WI38 (cell line): Measurements from ENCODE around the gene DRGX.

Source experiments
- H3K4me3 ChIP-seq: 2 replicates; pipeline ENCODE4 v1.5.1; 2011; ENCODE audit warnings: low read depth, mild to moderate bottlenecking, control low read depth, low read length
- CTCF ChIP-seq: IDR thresholded peaks from 2 replicates; pipeline ENCODE4 v1.5.1; 2012; ENCODE audit warnings: low read depth, mild to moderate bottlenecking, control low read depth, low read length

Gene DRGX

GRCh38 chr10:49407552-49408137 is 11.8 kb upstream of the DRGX start:
- no peak overlapping the region for H3K4me3 ChIP-seq
- TF ChIP-seq CTCF: peak; percentile 93

DNA sequence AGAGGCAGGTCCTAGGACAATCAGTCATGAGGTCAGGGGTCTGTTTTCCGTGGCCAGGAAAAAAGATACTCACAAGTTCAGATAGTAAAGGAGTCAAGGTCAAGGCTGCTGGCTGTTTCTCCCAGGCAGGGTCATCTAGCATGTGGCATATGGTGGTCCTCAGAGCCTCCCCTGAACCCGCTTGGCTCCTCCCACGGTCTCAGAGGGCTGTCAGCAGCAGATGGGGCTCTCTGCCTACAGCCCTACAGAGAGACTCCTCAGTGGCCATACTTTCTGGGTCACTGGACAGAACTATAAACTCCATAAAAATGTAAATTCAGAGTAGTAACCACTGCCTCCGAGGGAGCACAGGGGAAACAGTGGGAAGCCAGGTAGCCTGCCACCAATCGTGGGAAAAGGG is 11.3 kb upstream of the DRGX start:
- no peak for TF ChIP-seq CTCF
- H3K4me3 ChIP-seq: no peak overlapping the region

DNA sequence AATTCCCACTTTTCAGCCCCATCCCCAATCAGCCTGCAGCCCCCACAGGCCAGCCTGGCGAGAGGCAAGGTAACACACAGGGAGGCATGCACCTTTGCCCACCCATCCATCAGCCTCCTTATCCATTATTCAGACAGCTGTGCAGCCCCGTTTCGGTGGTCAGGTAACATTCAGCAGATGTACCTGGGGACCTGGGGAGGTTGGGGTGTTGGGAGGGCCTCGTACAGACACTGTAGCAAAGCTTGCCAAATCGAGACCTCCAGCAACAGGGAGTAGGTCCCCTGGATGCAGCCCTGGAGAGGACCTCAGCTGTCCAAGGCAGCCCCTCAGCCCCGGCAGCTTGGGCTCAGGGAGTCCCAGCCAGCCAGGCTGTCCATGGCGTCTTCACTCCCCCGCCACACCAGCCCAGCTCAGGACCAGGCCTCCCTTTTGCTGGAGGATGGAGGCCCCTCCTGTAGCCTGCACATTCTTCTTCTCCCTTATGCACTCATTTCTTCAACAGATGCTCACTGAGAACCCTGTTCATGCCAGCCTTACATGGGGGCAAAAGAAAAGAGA is 8.5 kb upstream of the DRGX start:
- no peak overlapping the region for H3K4me3 ChIP-seq
- TF ChIP-seq CTCF: no peak

GRCh38 chr10:49403363-49403762 is 7.5 kb upstream of the DRGX start:
- no peak for TF ChIP-seq CTCF
- no peak overlapping the region for H3K4me3 ChIP-seq

DNA sequence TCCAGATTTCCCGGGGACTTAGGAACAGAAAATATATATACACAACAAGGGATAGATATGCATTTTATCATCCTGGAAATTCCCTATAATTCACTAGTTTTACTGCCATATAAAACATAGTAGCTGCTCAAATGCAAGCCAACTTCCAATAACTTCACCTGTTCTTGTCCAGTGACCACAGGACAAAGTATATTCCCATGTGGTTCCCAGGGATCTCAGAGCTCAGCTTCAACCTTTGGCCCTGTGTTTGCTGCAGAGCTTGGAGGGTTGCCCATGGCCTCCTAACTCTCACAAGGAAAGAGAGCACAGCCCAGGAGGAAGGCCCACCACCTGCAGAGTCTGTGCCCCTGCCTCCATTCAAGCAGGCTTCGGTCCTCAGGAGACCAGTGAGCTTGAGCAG is 4.5 kb upstream of the DRGX start:
- H3K4me3 ChIP-seq: no peak overlapping the region
- TF ChIP-seq CTCF: no peak

DNA sequence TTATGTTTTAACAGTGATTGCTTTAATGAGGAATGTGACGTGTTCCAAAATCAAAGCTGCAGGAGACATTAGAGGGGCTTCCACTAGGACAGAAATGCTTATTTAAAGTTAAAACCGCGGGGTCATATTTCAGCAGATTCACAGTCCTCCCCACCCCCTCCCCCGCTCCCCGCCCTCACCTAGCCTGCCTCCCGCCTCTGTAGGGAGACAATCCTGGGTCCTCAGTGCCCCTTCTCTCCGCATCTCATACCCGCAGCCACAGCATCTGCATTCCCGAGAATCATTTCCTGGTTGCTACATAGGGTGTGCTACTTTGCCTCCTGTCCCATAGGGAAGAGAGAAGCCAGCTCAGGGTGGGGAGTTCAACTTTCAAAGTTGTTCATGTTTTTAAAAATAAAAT is 3.1 kb upstream of the DRGX start:
- TF ChIP-seq CTCF: no peak
- no peak overlapping the region for H3K4me3 ChIP-seq

- no peak for TF ChIP-seq CTCF
- H3K4me3 ChIP-seq: 0 out of 2 replicates have a peak overlapping the region, but pooled peaks have one; percentile 20
These were observed 2.3 kb upstream of the DRGX start for GRCh38 chr10:49398000-49398861.
